Skeletal muscle tissue (tissue), 4 donors: ENCODE data around the gene PMEPA1. TPM values are rescaled to one million over a fixed set of nuclear protein-coding genes. Genes with fewer than 3 reads are reported as not detected.

ENCODE experiments used
- H3K27ac ChIP-seq: one replicate; pipeline ENCODE4 v1.7.0; 2013; ENCODE audit warnings: mild to moderate bottlenecking, low read depth, low read length, inconsistent platforms
- H3K27me3 ChIP-seq, 3 donors: one replicate each; pipeline ENCODE4 v1.7.0; 2013; ENCODE audit warnings: low read length in 3 of 3; ENCODE audit not compliant: control insufficient read depth in 3 of 3, insufficient read depth in 3 of 3
- H3K36me3 ChIP-seq, 3 donors: one replicate each; pipeline ENCODE4 v1.7.0; 2013; ENCODE audit warnings: low read length in 3 of 3; ENCODE audit not compliant: control insufficient read depth in 3 of 3, insufficient read depth in 3 of 3
- H3K4me1 ChIP-seq, 3 donors: one replicate each; pipeline ENCODE4 v1.7.0; 2013; ENCODE audit warnings: low read length in 3 of 3, mild to moderate bottlenecking in 3 of 3; ENCODE audit not compliant: control insufficient read depth in 3 of 3, insufficient read depth in 3 of 3
- H3K4me3 ChIP-seq, 3 donors: one replicate each; pipeline ENCODE4 v1.7.0; 2013; ENCODE audit warnings: low read length in 3 of 3
- H3K9ac ChIP-seq, 3 donors: one replicate each; pipeline ENCODE4 v1.7.0; 2013; ENCODE audit warnings: low read length in 3 of 3, mild to moderate bottlenecking in 3 of 3, moderate library complexity in 2 of 3, low read depth in 1 of 3
- H3K9me3 ChIP-seq, 3 donors: one replicate each; pipeline ENCODE4 v1.7.0; 2013; ENCODE audit warnings: low read length in 3 of 3; ENCODE audit not compliant: control insufficient read depth in 3 of 3
- total RNA-seq: library from RNA; depleted of rRNA; stranded (reverse); fragments of >200 nt; gene quantifications from one replicate; pipeline ENCODE4 v1.2.3, GENCODE V29; 2014
- donor health status: Osteomylitis.

The PMEPA1 gene
- total RNA-seq, 1 donor from 2014 or later = 5.2 TPM

DNA sequence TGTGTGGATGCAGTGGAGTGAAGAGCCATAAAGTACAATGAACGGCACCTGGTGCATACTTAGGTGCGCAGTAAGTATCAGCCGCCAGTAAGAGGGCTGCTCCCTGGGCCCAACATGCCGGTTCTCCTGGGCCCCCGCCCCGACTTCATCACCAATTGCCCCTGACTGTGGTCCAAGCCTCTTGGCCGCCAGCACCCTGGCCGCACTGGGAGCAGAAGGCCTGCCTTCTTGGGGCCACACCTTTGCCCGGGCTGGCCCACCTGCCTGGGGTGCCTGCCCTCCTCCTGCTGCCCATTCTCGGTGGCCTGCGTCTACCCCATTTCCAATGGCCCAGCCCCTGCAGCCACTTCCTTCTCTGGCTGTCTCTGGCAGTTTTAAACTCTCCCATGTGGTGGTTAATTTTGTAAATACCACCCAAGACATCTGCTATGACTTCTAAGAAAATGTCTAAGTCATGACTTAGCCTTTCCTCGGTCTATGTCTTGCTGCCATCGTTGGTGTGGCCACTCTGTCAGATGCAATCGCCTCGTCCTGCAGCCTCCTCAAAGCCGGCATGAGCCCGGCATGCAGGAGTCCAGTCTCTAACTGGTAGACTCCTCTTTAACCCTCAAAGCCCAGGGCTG lies 36.8 kb downstream of the PMEPA1 start:
- H3K9me3 ChIP-seq = no peaks in the 10 kb centered on the region
- H3K36me3 ChIP-seq = no peaks in the 10 kb centered on the region
- H3K27me3 ChIP-seq = no peaks in the 10 kb centered on the region
- no peak overlapping the region for H3K27ac ChIP-seq
- H3K4me3 ChIP-seq = no peak overlapping the region
- no peak overlapping the region for H3K9ac ChIP-seq
- peaks cover 7 to 27% (median 13%) of the 10 kb centered on the region in 3 donors for H3K4me1 ChIP-seq

DNA sequence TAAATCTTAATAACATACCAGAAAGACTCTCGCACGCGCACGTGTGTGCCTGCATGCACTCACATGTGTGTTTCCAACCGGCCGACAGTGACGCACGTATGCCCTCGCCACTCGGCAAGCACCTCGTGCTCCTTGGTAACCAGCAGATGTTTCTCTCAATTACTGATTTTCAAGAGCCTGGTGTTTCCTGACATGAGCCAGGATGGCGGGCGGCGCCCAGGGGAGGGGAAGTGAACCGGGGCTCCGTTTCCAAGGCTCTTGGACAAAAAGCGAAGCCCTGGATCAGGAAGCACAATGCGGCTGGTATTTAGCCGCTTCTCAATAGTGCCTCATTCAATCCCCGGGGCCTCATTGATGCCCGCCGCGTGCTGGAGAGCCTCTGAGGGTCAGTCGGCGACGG lies 37.7 kb downstream of the PMEPA1 start:
- Histone ChIP-seq H3K9me3 (no peaks in the 10 kb centered on the region), H3K27ac (no peak overlapping the region), H3K4me3 (no peak overlapping the region), H3K9ac (no peak overlapping the region), H3K36me3 (no peaks in the 10 kb centered on the region), H3K4me1 (peaks cover 5 to 26% (median 13%) of the 10 kb centered on the region in 3 donors), H3K27me3 (no peaks in the 10 kb centered on the region)

DNA sequence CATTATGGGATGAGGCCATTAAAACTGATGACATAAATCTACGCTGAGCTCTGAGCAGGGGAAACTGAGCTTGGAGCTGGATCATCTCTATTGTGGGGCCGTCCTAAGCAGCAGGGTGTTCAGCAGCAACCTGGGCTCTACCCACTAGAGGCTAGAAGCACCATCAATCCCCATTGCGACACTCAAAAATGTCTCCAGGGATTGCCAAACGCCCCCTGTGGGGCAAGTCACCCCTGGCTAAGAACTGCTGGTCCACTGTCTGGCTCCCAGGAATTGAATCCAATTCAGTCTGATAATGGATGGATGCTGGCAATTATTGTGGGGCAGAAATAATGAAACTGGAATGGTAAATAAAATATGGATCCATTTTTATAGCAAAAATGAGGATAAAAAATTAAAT lies 38.2 kb downstream of the PMEPA1 start:
- H3K9ac ChIP-seq = no peak overlapping the region
- peaks cover 0 to 21% (median 13%) of the 10 kb centered on the region in 3 donors for H3K4me1 ChIP-seq
- H3K36me3 ChIP-seq = no peaks in the 10 kb centered on the region
- no peaks in the 10 kb centered on the region for H3K27me3 ChIP-seq
- H3K4me3 ChIP-seq = no peak overlapping the region
- H3K27ac ChIP-seq = no peak overlapping the region
- no peaks in the 10 kb centered on the region for H3K9me3 ChIP-seq

DNA sequence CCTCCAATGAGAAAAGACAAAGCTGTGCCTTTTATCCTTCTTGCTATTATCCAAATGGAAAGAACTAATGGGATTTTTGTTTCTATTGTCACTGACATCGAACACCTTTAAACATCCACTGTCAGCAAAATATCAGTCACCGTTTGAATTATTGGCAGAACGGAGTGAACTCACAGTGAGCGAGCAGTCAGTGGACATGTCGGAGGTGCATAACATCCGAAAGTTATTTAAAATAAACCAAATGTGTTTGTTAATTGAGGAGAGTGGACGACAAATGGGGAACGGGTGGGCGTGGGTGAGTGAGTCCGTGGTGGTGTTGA lies 38.8 kb downstream of the PMEPA1 start:
- no peak overlapping the region for H3K9ac ChIP-seq
- no peaks in the 10 kb centered on the region for H3K36me3 ChIP-seq
- no peak overlapping the region for H3K27ac ChIP-seq
- no peak overlapping the region for H3K4me3 ChIP-seq
- no peaks in the 10 kb centered on the region for H3K9me3 ChIP-seq
- H3K27me3 ChIP-seq = no peaks in the 10 kb centered on the region
- peaks cover 0 to 18% (median 12%) of the 10 kb centered on the region in 3 donors for H3K4me1 ChIP-seq

DNA sequence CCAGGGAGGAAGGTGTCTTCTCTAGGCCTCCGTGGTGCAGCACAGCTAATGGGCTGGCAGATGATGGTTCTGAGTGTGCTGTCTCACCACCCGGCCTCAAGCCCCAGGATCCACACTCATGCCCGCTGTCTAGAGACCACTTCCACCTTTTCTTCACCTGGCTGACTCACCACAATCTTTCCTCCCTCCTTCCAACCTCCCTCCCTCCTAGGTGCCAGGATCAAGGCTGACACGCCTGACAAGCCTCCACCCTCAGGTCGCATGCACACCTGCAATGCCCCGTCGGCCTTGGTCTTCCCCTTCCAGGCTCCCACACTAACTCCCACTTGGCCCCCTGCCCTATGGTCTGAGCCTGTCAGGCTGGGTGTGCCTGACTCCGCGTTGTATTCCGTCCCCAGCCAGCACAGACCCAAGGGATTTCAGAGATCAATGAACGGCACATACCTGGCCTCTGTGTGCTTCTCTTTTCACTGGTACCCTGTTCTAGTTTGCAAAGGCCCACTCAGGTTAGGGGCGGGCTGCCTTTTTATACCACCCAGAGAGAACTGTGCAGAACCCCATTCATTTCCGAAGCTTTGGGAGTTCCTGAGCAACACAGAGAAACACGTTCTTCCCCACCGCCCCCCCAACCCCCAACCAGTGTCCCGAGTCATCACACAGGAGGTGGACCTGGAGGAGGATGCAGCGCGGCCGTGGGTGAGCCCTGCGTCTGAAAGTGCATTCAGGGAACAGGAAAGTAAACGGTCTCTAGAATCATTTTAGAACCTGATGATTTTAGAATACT lies 39.3 kb downstream of the PMEPA1 start:
- Histone ChIP-seq H3K36me3 (no peaks in the 10 kb centered on the region), H3K27me3 (no peaks in the 10 kb centered on the region), H3K27ac (no peak overlapping the region), H3K4me3 (no peak overlapping the region), H3K4me1 (peaks cover 0 to 14% (median 10%) of the 10 kb centered on the region in 3 donors), H3K9me3 (no peaks in the 10 kb centered on the region), H3K9ac (no peak overlapping the region)

DNA sequence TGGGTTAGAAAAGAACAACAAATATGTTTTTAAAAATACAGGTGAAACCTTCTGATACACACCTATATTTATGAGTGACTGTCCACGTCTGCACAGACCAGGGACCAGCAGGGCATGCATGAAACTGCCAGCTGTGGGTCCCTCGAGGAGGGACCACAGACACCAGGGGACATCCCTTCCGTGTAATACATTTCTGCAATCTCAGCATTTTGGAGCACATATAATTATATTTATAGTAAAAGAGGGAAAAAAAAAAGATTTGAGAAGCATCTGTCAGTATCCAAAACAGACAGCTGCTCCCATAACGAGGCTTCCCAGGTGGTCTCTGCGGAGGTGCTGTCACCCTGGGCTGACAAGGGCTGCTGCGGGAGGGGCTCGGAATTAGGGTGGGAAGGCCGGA lies 40.2 kb downstream of the PMEPA1 start:
- peaks cover 0 to 12% (median 10%) of the 10 kb centered on the region in 3 donors for H3K4me1 ChIP-seq

DNA sequence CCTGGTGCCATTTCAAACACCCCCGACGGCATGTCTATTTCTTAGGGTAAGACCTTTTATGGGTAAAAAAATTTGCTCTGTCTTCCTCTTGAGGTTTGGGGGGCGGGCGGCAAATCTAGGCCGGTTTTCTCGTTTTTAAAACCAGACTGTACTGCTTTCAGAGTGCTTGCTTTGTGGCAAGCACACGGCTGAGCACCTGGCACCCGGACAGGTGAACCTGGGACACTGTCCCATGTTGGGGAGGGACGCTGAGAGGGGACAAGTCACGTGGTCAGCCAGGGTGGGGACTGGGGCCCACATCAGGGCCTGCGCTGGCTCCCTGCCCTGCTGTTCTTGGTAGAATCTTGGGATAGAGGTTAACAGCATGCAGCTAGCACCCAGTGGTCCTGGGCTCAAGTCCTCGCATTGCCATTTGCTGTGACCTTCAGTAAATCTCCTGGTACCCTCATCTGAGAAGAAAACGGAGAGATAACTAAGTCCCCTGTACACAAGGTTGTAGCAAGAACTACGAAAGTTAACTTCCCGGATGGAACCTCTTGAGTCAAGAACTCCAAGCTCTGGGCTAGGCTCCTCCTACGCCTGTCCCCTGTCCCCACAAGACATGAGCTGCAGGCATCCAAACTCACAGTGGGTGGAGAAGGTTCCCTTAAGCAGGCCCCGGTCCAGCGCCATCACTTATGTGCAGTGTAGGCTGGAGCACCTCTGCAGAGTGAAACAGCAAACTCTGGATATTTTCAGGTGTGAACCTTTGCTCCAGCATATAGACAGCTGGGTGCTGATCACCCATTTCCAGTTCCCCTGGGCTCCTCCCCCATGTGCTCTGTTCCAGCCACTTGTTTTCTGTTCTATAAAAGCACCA lies 41.7 kb downstream of the PMEPA1 start:
- H3K36me3 ChIP-seq = no peaks in the 10 kb centered on the region
- H3K9me3 ChIP-seq = no peaks in the 10 kb centered on the region
- H3K27ac ChIP-seq = no peak overlapping the region
- H3K27me3 ChIP-seq = no peaks in the 10 kb centered on the region
- no peak overlapping the region for H3K9ac ChIP-seq
- H3K4me3 ChIP-seq = no peak overlapping the region
- peaks cover 0 to 12% (median 5%) of the 10 kb centered on the region in 3 donors for H3K4me1 ChIP-seq

More for the DNA sequence above, 40.2 kb downstream of the PMEPA1 start:
- no peaks in the 10 kb centered on the region for H3K9me3 ChIP-seq
- no peak overlapping the region for H3K9ac ChIP-seq
- no peaks in the 10 kb centered on the region for H3K27me3 ChIP-seq
- H3K4me3 ChIP-seq = no peak overlapping the region
- H3K27ac ChIP-seq = no peak overlapping the region
- no peaks in the 10 kb centered on the region for H3K36me3 ChIP-seq

DNA sequence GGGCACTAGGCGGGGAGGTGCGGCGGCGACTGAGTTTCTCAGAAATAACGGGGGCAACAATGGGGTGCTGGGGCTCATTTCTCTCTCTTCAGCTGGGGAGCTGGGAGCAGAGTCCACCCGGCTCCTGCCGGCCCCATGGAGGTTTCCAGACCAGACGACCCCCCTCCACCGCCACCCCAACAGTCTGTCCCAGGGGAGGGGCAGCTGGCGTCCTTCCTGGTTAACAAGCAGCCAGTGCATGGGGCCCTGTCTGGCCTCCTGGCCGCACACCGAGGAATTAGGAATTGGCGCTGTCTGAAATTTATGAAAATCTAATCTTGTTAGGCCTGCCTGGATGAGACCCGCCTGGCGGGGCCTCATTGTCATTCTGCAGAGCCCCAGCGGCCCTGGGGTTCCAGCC lies 42.4 kb downstream of the PMEPA1 start:
- H3K27ac ChIP-seq = no peak overlapping the region

DNA sequence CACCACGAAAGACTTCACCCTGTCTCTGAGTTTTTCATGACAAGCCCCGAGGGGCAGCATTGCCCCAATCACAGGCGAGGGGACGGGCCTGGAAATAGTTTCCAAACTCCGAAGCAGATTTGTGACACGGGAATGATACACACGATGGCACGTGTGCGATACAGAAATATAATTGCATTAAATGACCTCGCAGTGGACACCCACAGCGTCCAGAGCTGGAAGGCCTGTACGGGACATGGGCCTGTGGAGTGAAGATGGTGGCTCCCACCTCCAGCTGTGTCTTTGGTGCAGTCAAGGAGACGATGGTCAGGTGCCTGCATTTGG lies 43.0 kb downstream of the PMEPA1 start:
- Histone ChIP-seq H3K4me3 (no peak overlapping the region), H3K27me3 (no peaks in the 10 kb centered on the region), H3K27ac (no peak overlapping the region), H3K9me3 (no peaks in the 10 kb centered on the region), H3K36me3 (no peaks in the 10 kb centered on the region), H3K9ac (peak overlapping the region in 1 of 3 donors; percentile 21), H3K4me1 (peaks cover 0 to 8% (median 4%) of the 10 kb centered on the region in 3 donors)

More for the DNA sequence above, 42.4 kb downstream of the PMEPA1 start:
- Histone ChIP-seq H3K9me3 (no peaks in the 10 kb centered on the region), H3K27me3 (no peaks in the 10 kb centered on the region), H3K4me1 (peaks cover 0 to 8% (median 4%) of the 10 kb centered on the region in 3 donors), H3K9ac (no peak overlapping the region), H3K4me3 (no peak overlapping the region), H3K36me3 (no peaks in the 10 kb centered on the region)
